GM23338 (cell line): ENCODE results near the gene GRK4. TPM values are rescaled to one million over a fixed set of nuclear protein-coding genes. Genes with fewer than 3 reads are reported as not detected.

Experiments used
- ATAC-seq: fragments of 200-7000 bp; cut with Tn5 transposase; 3 replicates; pipeline ENCODE4 v1.9.1; 2020
- DNase-seq: peaks from one replicate; pipeline ENCODE4 v3.0.0-alpha.2; 2015; ENCODE audit warnings: low spot score
- H2AFZ ChIP-seq: fragments of 200-600 bp; sonication (generic); 2 replicates; pipeline ENCODE4 v1.8.0; 2016; ENCODE audit warnings: antibody characterized with exemption, mild to moderate bottlenecking, moderate library complexity
- H3F3A ChIP-seq: fragments of 200-600 bp; sonication (generic); replicated peaks from 2 replicates; pipeline ENCODE4 v1.8.0; 2017; ENCODE audit warnings: antibody characterized with exemption, mixed run types, low read depth
- H3K27ac ChIP-seq: fragments of 200-600 bp; sonication (generic); 2 replicates; pipeline ENCODE4 v1.6.1; 2016; ENCODE audit warnings: low read depth
- H3K27me3 ChIP-seq: fragments of 200-600 bp; sonication (generic); 2 replicates; pipeline ENCODE4 v1.8.0; 2016; ENCODE audit warnings: mild to moderate bottlenecking, mixed run types, moderate library complexity; ENCODE audit not compliant: insufficient read depth
- H3K36me3 ChIP-seq: fragments of 200-600 bp; sonication (generic); 2 replicates; pipeline ENCODE4 v1.8.0; 2016; ENCODE audit warnings: mild to moderate bottlenecking; ENCODE audit not compliant: insufficient read depth
- H3K4me1 ChIP-seq: fragments of 200-600 bp; sonication (generic); 2 replicates; pipeline ENCODE4 v1.8.0; 2016; ENCODE audit warnings: mild to moderate bottlenecking, moderate library complexity; ENCODE audit not compliant: insufficient read depth
- H3K4me2 ChIP-seq: fragments of 200-600 bp; sonication (generic); 2 replicates; pipeline ENCODE4 v1.7.1; 2017; ENCODE audit warnings: mixed run types
- H3K4me3 ChIP-seq: fragments of 200-600 bp; sonication (generic); 2 replicates; pipeline ENCODE4 v1.6.1; 2016; ENCODE audit warnings: mixed run types
- H3K79me2 ChIP-seq: fragments of 200-600 bp; sonication (generic); replicated peaks from 2 replicates; pipeline ENCODE4 v1.8.0; 2017; ENCODE audit warnings: mild to moderate bottlenecking; ENCODE audit not compliant: insufficient read depth
- H3K9me2 ChIP-seq: fragments of 200-600 bp; sonication (generic); 2 replicates; pipeline ENCODE4 v1.8.0; 2017; ENCODE audit not compliant: insufficient read depth
- H4K20me1 ChIP-seq: fragments of 200-600 bp; sonication (generic); replicated peaks from 2 replicates; pipeline ENCODE4 v1.8.0; 2017; ENCODE audit warnings: mild to moderate bottlenecking; ENCODE audit not compliant: insufficient read depth
- H3K27ac Mint-ChIP-seq: 2 replicates; pipeline ENCODE4 v1.8.0; 2020; ENCODE audit warnings: inconsistent platforms, mild to moderate bottlenecking, moderate library complexity, mixed read lengths
- H3K27me3 Mint-ChIP-seq: 3 replicates; pipeline ENCODE4 v1.8.0; 2022; ENCODE audit warnings: low read depth, mild to moderate bottlenecking, moderate library complexity, mixed read lengths, inconsistent platforms; ENCODE audit not compliant: insufficient read depth, poor library complexity
- H3K36me3 Mint-ChIP-seq: 3 replicates; pipeline ENCODE4 v1.8.0; 2021; ENCODE audit warnings: low read depth, mild to moderate bottlenecking, inconsistent platforms, moderate library complexity, mixed read lengths
- H3K4me1 Mint-ChIP-seq: 3 replicates; pipeline ENCODE4 v1.8.0; 2020; ENCODE audit warnings: mild to moderate bottlenecking, inconsistent platforms, mixed read lengths
- H3K4me3 Mint-ChIP-seq: 3 replicates; pipeline ENCODE4 v1.8.0; 2021; ENCODE audit warnings: moderate library complexity, mild to moderate bottlenecking, inconsistent platforms, mixed read lengths
- H3K9me3 Mint-ChIP-seq: 3 replicates; pipeline ENCODE4 v1.8.0; 2020; ENCODE audit warnings: moderate library complexity, mild to moderate bottlenecking, inconsistent platforms, mixed read lengths
- CREB1 ChIP-seq: fragments of 250-450 bp; sonication (Bioruptor Pico); IDR thresholded peaks from 2 replicates; pipeline ENCODE4 v1.5.0; 2020; ENCODE audit warnings: low read depth, mild to moderate bottlenecking, moderate library complexity
- CTCF ChIP-seq, 2 experiments: fragments of 200-600 bp in 1 of 2; sonication (generic) in 1 of 2; conservative IDR thresholded peaks; 2 replicates each; pipeline versions ENCODE4 v1.5.1 to v1.6.1; 2016 to 2017; ENCODE audit warnings: antibody characterized with exemption in 2 of 2, low read depth in 2 of 2, mild to moderate bottlenecking in 2 of 2, moderate library complexity in 1 of 2
- ETS1 ChIP-seq: IDR thresholded peaks from 2 replicates; pipeline ENCODE4 v1.6.1; 2016; ENCODE audit warnings: antibody characterized with exemption
- EZH2 ChIP-seq: fragments of 200-600 bp; sonication (generic); IDR thresholded peaks from one replicate; pipeline ENCODE4 v1.8.0; 2017; ENCODE audit warnings: antibody characterized with exemption, mild to moderate bottlenecking, low read depth; ENCODE audit not compliant: unreplicated experiment
- EZH2phosphoT487 ChIP-seq: fragments of 200-600 bp; sonication (generic); IDR thresholded peaks from one replicate; pipeline ENCODE4 v1.8.1; 2018; ENCODE audit warnings: antibody characterized with exemption; ENCODE audit not compliant: unreplicated experiment
- JUNB ChIP-seq: IDR thresholded peaks from one replicate; pipeline ENCODE4 v1.6.1; 2016; ENCODE audit warnings: antibody characterized with exemption; ENCODE audit not compliant: unreplicated experiment
- NANOG ChIP-seq: IDR thresholded peaks from 2 replicates; pipeline ENCODE4 v1.6.1; 2016; ENCODE audit warnings: antibody characterized with exemption, borderline replicate concordance
- POLR2AphosphoS5 ChIP-seq: IDR thresholded peaks from 2 replicates; pipeline ENCODE4 v1.6.1; 2016; ENCODE audit warnings: antibody characterized with exemption, low read depth
- REST ChIP-seq: IDR thresholded peaks from one replicate; pipeline ENCODE4 v1.6.1; 2018; ENCODE audit warnings: antibody characterized with exemption; ENCODE audit not compliant: unreplicated experiment
- STAT1 ChIP-seq: IDR thresholded peaks from one replicate; pipeline ENCODE4 v1.6.1; 2016; ENCODE audit warnings: antibody characterized with exemption; ENCODE audit not compliant: unreplicated experiment
- ZNF114 ChIP-seq: fragments of 250-450 bp; sonication (Bioruptor Pico); IDR thresholded peaks from 2 replicates; pipeline ENCODE4 v1.5.0; 2020; ENCODE audit warnings: mild to moderate bottlenecking, moderate library complexity
- ZNF331 ChIP-seq: fragments of 250-450 bp; sonication (Bioruptor Pico); IDR thresholded peaks from 2 replicates; pipeline ENCODE4 v1.5.0; 2020; ENCODE audit warnings: low read depth, mild to moderate bottlenecking, moderate library complexity
- ZNF462 ChIP-seq: fragments of 250-450 bp; sonication (Bioruptor Pico); IDR thresholded peaks from 2 replicates; pipeline ENCODE4 v1.5.0; 2020; ENCODE audit warnings: mild to moderate bottlenecking, moderate library complexity
- polyA plus RNA-seq: library from polyadenylated mRNA; unstranded; fragments of >200 nt; fragmentation: Nextera tagmentation; extraction: Ambion mirVana; gene quantifications from 2 replicates; pipeline ENCODE4 v1.2.1, GENCODE V29; 2016
- total RNA-seq: library from RNA; depleted of rRNA; stranded (reverse); fragments of >200 nt; shearing (Covaris generic); gene quantifications from 2 replicates; pipeline ENCODE4 v1.2.3, GENCODE V29; 2014

The GRK4 gene
- total and polyA plus RNA-seq, 2 experiments from 2014 or later = 1.3 to 1.4 TPM

GRCh38 chr4:2995546-2996265 lies 32.3 kb downstream of the GRK4 start:
- DNase-seq = no peak

More at GRCh38 chr4:2995546-2996265, 32.3 kb downstream of the GRK4 start:
- TF ChIP-seq CREB1 (CRISPR knock-in tag) (no peak), REST (no peak), EZH2phosphoT487 (no peak), ETS1 (no peak), ZNF114 (no peak), ZNF331 (no peak), STAT1 (no peak), NANOG (no peak), ZNF462 (CRISPR knock-in tag) (no peak), EZH2 (no peak), JUNB (no peak), CTCF (conservative IDR thresholded peaks at IDR 0.05; ENCODE audit: low read depth in 2 of 2) (no peak), POLR2AphosphoS5 (no peak)
- Histone ChIP-seq H4K20me1 (no peaks in the 10 kb centered on the region), H3K36me3 (no peaks in the 10 kb centered on the region), H2AFZ (no peak overlapping the region), H3K79me2 (no peaks in the 10 kb centered on the region), H3K4me1 (no peaks in the 10 kb centered on the region), H3K4me2 (no peak overlapping the region), H3K9me2 (no peaks in the 10 kb centered on the region), H3K27me3 (no peaks in the 10 kb centered on the region), H3K4me3 (no peak overlapping the region), H3F3A (no peaks in the 10 kb centered on the region), H3K27ac (no peak overlapping the region)
- H3K36me3 Mint-ChIP-seq = no peaks in the 10 kb centered on the region
- H3K27me3 Mint-ChIP-seq = no peaks in the 10 kb centered on the region
- H3K4me1 Mint-ChIP-seq = no peaks in the 10 kb centered on the region
- no peaks in the 10 kb centered on the region for H3K9me3 Mint-ChIP-seq
- ATAC-seq = no peak
- H3K27ac Mint-ChIP-seq = no peak overlapping the region
- no peak overlapping the region for H3K4me3 Mint-ChIP-seq
